ENCODE data around the gene ZNF226.
"Not testable (repeated sequence)": the region's sequence is repeated elsewhere in the genome, so short reads cannot be mapped to it uniquely, and the experiment has no call there.

Gene ZNF226

GRCh38 chr19:44212866-44213346 lies 48.0 kb downstream of the ZNF226 start:
- no peak for DNase-seq

DNA sequence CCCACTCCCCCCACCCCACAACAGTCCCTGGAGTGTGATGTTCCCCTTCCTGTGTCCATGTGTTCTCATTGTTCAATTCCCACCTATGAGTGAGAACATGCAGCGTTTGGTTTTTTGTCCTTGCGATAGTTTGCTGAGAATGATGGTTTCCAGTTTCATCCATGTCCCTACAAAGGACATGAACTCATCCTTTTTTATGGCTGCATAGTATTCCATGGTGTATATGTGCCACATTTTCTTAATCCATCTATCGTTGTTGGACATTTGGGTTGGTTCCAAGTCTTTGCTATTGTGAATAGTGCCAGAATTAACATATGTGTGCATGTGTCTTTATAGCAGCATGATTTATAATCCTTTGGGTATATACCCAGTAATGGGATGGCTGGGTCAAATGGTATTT lies 55.0 kb downstream of the ZNF226 start:
- DNase-seq, result not testable (repeated sequence)

DNA sequence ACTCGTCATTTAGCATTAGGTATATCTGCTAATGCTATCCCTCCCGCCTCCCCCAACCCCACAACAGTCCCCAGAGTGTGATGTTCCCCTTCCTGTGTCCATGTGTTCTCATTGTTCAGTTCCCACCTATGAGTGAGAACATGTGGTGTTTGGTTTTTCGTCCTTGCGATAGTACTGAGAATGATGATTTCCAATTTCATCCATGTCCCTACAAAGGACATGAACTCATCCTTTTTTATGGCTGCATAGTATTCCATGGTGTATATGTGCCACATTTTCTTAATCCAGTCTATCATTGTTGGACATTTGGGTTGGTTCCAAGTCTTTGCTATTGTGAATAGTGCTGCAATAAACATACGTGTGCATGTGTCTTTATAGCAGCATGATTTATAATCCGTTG lies 55.9 kb downstream of the ZNF226 start:
- not testable (repeated sequence) for DNase-seq

DNA sequence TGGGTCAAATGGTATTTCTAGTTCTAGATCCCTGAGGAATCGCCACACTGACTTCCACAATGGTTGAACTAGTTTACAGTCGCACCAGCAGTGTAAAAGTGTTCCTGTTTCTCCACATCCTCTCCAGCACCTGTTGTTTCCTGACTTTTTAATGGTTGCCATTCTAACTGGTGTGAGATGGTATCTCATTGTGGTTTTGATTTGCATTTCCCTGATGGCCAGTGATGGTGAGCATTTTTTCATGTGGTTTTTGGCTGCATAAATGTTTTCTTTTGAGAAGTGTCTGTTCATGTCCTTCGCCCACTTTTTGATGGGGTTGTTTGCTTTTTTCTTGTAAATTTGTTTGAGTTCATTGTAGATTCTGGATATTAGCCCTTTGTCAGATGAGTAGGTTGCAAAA lies 56.4 kb downstream of the ZNF226 start:
- not testable (repeated sequence) for DNase-seq
